ENCODE measurements around the gene ARMC9. TPM values are rescaled to one million over a fixed set of nuclear protein-coding genes. Genes with fewer than 3 reads are reported as not detected.

The ARMC9 gene
- total RNA-seq, 4 donors from 2014 or later = 16.8 to 47.6 (median 39.3) TPM

DNA sequence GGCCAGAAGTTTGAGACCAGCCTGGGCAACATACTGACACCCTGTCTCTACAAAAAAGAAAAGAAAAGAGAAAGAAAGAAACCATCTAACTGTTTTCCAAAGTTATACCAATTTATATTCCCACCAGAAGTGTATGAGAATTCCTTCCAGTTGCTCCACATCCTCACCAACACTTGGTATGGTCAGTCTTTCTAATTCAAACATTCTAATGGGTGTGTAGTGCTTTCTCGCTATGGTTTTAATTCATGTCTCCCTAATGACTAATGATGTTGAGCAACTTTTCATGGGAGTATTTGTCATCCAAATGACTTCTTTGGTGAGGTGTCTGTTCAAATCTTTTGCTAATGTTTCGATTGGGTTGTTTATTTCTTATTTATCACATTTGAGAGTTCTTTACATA, 186.5 kb downstream of the ARMC9 start:
- DNase-seq = no peak
- TF ChIP-seq CTCF (IDR thresholded peaks at IDR 0.05) = no peak
- no peak for TF ChIP-seq POLR2A (IDR thresholded peaks at IDR 0.05)
- intact Hi-C loops (cut with DNase I; ENCODE audit: low total_unique reads) = no loop called here

GRCh38 chr2:231385429-231385828, 187.0 kb downstream of the ARMC9 start:
- peaks cover 0 to 4% of the 10 kb centered on the region in 2 donors for H3K9me3 ChIP-seq
- H3K27me3 ChIP-seq = no peaks in the 10 kb centered on the region
- intact Hi-C loops (cut with DNase I; ENCODE audit: low total_unique reads) = no loop called here
- no peak for TF ChIP-seq CTCF (IDR thresholded peaks at IDR 0.05)
- DNase-seq = no peak
- no peaks in the 10 kb centered on the region for H3K36me3 ChIP-seq
- H3K27ac ChIP-seq = no peak overlapping the region
- no peak overlapping the region for H3K4me3 ChIP-seq
- no peaks in the 10 kb centered on the region for H3K4me1 ChIP-seq

More for the DNA sequence above, 186.5 kb downstream of the ARMC9 start:
- Histone ChIP-seq H3K27ac (no peak overlapping the region), H3K4me1 (no peaks in the 10 kb centered on the region), H3K4me3 (no peak overlapping the region), H3K36me3 (no peaks in the 10 kb centered on the region), H3K27me3 (no peaks in the 10 kb centered on the region), H3K9me3 (peaks cover 0 to 4% of the 10 kb centered on the region in 2 donors)

- no peaks in the 10 kb centered on the region for H3K4me1 ChIP-seq
- peaks cover 0 to 4% of the 10 kb centered on the region in 2 donors for H3K9me3 ChIP-seq
- H3K36me3 ChIP-seq = no peaks in the 10 kb centered on the region
- H3K4me3 ChIP-seq = no peak overlapping the region
- H3K27me3 ChIP-seq = no peaks in the 10 kb centered on the region
- H3K27ac ChIP-seq = no peak overlapping the region
- TF ChIP-seq POLR2A (IDR thresholded peaks at IDR 0.05) = no peak
- TF ChIP-seq CTCF (IDR thresholded peaks at IDR 0.05) = no peak
- no peak for DNase-seq
- intact Hi-C loops (cut with DNase I; ENCODE audit: low total_unique reads) = no loop called here
These were observed 188.0 kb downstream of the ARMC9 start for GRCh38 chr2:231386446-231386845.

DNA sequence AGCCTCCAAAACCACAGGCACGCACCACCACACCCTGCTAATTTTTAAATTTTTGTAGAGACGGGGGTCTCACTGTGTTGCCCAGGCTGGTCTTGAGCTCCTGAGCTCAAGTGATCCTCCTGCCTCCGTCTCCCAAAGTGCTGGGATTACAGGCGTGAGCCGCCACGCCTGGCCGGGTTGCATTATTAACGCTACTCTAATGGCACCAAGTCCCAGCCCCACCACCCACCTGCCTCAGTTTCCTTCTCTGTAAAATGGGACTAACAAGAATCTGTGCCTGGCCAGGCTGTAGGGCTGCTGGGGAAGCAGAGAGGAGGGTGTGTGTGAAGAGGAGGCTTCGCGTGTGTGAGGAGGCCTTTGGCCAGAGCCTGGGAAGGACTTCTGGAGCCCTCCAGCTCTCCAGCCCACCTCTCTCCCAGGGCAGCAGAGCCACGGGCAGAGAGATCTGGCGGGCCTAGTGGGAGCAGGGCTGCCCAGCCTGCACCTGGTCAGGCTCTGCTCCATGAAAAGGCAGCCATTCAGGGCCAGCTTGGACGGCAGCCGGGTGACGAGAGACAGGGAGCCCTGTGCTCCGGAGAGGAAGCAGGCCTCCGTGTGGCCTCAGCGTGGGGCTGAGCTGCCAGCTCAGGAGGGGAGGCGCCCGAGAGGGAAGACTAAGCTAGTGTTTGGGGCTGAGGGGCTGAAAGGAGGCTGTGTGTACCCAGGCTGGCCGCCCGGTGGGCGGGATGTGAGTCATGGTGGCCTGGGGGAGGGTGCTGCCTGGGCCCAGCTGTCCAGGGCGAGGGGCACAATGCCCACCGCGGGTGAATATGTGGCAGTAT, 189.7 kb downstream of the ARMC9 start:
- H3K27ac ChIP-seq = no peak overlapping the region
- H3K4me3 ChIP-seq = no peak overlapping the region
- H3K4me1 ChIP-seq = no peaks in the 10 kb centered on the region
- intact Hi-C loops (cut with DNase I; ENCODE audit: low total_unique reads) = no loop called here
- H3K27me3 ChIP-seq = no peaks in the 10 kb centered on the region
- no peak for TF ChIP-seq CTCF (IDR thresholded peaks at IDR 0.05)
- no peak for TF ChIP-seq POLR2A (IDR thresholded peaks at IDR 0.05)
- H3K36me3 ChIP-seq = no peaks in the 10 kb centered on the region
- H3K9me3 ChIP-seq = peaks cover 0 to 4% of the 10 kb centered on the region in 2 donors
- DNase-seq = peak in 1 of 2 donors; percentile 40

- no peak for DNase-seq
- H3K27me3 ChIP-seq = no peaks in the 10 kb centered on the region
- peaks cover 0 to 4% of the 10 kb centered on the region in 2 donors for H3K9me3 ChIP-seq
- H3K4me3 ChIP-seq = no peak overlapping the region
- intact Hi-C loops (cut with DNase I; ENCODE audit: low total_unique reads) = no loop called here
- no peaks in the 10 kb centered on the region for H3K36me3 ChIP-seq
- H3K4me1 ChIP-seq = no peaks in the 10 kb centered on the region
- TF ChIP-seq CTCF (IDR thresholded peaks at IDR 0.05) = no peak
- TF ChIP-seq POLR2A (IDR thresholded peaks at IDR 0.05) = no peak
- H3K27ac ChIP-seq = no peak overlapping the region
These were observed 190.4 kb downstream of the ARMC9 start for GRCh38 chr2:231388725-231389346.

Data from uterus (tissue), 4 donors.